Activated naive CD4-positive, alpha-beta T cell (primary cell): ENCODE results near the gene MAFB.

Experiments
- DNase-seq, 4 experiments: peaks; one replicate each; lab custom pipeline; 2025; lab: John Stamatoyannopoulos, UW

MAFB gene

DNA sequence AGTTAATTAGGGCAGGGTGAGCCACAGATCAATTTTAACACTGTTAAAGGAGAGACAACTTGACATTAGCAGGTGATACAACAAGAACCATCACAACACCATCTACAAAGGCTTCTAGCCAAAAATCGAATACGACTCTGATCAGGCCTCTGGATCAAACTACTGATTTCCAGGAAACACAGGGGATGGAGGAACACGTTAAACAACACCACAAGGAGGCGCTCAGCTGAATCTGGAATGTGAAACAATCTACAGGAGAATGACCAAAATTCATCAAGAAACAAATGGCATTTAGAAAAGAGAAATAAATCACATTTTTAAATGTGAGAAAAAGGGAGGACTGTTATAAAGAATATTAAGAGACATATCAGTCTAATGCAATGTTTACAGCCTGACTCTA is 13.5 kb upstream of the MAFB start:
- DNase-seq, result no peak

DNA sequence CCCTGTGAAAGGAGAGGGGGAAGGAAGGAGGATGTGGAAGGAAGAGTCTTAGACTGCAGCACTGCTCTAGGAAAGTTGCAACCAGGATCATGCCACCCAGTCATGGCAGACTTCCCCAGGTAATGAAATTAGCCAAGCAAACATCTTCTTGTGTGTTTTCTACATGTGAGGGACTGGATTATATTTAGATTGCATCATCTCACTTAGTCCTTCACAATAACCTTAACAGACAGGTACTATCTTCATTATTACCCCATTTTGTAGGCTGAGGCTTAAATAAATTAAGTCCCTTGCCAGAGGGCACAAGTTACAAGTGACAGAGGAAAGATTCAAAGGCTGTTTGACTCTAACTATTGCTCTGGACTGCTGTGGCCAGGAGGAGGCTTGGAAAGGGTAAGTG is 9.7 kb upstream of the MAFB start:
- no peak for DNase-seq

DNA sequence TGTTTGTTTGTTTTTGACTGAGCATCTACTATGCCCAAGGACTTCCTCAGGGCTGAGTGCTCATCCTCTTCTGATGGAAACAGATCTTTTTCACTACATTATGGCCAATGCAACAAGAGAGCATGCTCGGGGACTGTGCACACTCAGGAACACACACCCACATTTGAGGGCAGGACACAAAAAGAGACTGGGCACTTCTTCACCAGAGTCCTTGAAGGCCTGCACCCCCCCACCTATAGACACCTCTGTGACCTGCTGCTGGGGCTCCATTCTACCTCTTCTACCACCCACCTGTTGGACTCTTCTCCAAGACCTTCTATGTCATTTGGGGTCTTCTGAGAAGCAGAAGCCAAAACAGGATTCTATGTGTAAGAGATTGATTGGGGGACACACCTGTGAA is 9.2 kb upstream of the MAFB start:
- no peak for DNase-seq

DNA sequence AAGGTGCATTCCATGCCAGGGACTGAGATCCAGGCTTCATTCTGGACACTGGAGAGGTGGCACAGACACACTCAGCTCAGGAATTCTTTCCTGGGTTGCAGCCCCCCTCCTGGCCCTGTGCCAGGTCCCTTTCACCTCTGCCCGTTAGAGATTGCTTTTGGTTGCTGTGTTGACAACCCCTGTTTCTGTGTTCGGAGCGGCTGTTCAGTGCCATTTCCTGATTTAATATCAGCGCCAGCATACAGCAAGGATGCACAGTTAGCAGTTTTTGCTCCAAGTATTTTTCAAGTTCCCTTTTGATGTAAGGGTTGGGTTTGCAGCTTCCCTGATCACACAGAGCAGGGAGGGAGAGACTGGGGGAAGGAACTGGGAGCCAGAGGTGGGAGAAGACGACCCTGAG is 8.5 kb upstream of the MAFB start:
- DNase-seq, result no peak

DNA sequence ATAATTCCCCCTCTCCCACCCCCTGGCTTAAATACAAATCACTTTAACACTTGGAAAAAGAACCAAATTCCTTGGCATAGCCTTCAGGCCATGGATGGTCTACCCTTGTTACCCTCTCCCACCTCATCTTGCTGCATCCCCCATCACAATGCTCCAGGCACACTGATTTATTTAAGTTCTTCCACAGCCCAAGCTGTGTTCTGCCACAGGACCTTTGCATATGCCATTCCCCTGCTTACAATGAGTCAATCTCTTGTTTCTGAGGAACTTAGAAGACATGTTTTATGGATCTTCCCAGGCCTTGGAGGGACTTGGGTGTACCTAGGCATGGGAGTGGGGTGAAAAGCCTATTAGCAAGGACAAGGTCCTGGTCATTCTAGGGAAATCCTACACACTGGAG is 6.2 kb upstream of the MAFB start:
- DNase-seq, result no peak

DNA sequence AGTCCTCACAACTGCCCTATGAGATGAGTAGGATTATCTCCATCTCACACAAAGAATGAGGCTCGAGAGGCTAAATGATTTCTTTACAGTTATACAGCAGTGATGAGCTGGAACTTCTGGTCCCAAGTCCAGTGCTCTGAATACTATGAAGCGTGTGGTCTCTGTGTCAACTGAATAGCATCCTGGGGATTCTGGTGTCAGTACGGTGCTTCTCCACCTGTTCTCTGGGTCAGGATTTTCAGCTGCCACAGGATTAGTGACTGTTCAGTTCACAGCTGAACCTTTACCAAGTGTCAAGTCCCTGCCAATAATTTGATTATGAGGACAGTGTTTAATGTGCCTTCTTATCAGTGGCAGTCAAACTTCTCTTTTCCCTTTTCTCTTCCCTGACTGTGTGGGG is 5.2 kb upstream of the MAFB start:
- no peak for DNase-seq

DNA sequence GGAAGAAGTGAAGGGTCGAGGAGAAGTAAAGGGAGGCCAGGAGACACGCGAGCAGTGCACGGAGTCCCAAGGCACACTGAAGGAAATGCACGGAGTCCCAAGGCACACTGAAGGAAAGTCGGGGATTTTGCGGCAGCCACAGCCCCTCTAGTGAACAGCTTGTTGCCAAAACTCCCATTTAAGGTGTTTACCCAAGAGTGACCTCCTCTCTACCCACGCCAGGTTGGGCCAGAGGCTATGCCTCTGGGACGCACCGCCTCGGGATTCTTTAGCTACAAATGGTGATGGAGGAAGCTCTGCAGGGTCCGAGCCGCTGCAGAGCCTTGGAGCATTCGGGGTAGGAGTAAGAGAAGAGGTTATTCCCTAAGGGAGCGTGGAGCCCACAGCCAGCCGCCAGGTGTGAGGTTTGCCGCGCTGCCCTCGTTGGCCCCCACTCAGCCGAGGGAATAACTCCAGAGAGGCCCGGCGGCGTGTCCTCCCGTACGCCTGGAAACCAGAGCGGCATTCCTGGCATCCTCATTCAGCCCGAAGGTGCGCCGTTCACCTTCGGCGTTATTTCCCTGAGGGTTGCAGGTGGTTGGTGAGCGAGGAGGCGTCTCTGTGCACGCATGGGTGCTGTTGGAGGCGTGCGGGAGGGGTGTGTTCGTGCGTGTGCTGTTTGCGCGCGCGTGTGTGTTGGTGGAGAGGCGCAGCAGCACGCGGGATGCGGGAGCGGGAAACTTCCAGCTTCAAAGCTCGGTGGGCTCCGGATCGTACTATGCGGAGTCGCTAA is 3.4 kb upstream of the MAFB start:
- no peak for DNase-seq

DNA sequence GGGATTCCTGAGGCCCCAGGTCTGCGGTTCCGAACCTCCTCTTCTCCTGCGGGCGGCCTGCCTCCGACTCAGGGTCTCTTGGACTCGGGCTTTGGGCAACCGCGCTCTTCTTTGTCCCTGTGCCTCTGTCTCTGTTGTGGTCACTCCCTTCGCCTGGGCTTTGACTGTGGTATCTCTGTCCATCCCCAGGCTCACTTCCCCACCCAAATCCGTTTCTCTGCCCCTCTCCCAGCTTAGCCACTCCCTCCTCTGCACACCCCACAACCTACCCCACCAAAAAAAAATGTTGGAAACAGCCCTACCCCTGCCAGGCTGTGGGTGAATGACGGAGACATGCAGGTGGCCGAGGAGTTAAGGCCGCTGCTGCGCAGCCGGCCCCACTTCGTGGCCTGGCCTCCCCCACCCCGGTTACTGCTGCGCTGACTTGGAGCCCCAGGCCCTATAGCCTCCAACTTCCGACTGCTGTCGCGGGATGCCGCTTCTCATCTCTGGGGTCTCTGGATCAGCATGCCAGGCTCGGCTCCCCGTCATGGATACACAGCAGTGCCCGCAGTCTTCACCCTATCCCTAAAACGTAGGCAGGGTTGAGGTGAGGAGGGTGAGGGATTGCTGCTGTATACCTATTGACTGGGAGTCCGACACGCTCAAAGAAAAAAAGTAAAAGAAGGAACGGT is 2.7 kb upstream of the MAFB start:
- DNase-seq, result no peak

DNA sequence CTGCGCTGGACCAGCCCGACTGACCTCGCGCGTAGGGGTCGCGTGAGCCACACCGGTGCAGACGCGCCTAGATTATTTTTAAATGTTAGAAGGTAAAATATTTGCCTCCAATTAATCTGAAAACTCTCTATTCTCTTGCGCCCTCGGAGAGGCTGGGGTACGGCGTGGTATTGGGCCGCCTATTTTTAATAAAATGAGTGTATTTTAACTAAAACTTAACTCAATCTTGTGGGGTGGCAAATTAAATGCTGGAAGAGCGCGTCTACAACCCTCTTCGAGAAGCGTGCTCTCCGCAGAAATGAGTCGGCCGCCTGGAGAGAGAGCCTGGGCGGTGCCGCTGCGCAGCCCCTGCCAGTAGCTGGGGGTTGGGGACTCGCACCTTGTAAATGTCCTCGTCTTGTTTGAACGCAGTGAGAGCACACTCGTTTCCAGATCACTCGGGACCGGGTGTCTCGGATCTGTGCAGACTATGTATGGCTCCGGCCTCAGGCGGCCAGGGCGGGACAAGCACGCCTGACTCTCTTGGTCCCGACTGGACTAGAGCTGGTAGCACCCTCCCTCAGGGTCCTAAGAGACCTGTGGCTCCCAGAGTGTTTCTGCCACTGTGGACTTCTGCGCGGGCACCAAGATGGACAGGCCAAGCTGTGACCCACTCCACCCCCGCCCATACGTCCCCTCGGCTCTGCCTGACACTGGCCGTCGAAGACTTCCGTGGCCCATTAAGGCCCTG is 2.0 kb upstream of the MAFB start:
- no peak for DNase-seq

DNA sequence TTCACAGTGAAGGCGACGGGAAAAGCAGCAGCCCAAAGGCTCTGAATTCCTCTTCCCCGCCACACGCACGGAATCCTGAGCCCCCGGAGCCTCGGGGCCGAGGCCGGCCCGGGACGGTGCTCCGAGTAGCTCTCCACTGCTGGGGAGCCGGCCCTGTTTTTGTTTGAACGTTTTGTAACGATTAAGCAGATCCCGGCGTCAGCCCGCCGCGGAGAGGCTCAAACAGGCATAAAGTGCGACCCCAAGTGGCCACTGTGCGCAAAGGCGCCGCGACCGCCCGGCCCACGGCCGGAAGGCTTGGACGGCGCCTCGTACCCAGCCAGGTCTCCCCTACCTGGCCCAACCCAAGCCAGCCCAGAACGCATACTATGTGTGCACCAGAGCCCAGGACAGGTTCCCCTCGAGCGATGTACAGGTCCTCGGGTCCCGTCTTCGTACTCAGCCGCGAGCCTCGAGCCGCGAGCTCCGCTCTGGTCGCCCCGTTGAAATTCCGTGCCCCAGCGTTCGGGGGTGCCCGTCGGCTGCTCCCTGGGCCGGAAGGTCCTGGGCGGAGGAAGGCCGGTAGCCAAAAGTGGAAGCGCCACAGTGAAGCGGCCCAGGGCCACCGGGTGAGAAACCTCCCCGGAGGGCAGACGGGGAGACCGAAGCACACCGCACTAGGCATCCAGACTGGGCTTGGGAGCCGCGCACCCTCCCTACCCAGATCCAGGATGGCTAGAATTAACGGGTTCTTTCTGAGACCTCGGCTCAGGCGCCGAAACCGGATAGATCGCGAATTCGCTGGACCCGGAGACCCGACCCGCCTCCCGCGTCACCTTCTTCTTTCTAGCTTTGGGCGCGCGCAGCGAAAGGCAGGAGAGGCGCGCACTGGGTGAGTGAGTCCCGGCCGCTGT is 1.2 kb upstream of the MAFB start:
- peak in 3 of 4 experiments; percentile 4 to 25 (median 11) for DNase-seq

DNA sequence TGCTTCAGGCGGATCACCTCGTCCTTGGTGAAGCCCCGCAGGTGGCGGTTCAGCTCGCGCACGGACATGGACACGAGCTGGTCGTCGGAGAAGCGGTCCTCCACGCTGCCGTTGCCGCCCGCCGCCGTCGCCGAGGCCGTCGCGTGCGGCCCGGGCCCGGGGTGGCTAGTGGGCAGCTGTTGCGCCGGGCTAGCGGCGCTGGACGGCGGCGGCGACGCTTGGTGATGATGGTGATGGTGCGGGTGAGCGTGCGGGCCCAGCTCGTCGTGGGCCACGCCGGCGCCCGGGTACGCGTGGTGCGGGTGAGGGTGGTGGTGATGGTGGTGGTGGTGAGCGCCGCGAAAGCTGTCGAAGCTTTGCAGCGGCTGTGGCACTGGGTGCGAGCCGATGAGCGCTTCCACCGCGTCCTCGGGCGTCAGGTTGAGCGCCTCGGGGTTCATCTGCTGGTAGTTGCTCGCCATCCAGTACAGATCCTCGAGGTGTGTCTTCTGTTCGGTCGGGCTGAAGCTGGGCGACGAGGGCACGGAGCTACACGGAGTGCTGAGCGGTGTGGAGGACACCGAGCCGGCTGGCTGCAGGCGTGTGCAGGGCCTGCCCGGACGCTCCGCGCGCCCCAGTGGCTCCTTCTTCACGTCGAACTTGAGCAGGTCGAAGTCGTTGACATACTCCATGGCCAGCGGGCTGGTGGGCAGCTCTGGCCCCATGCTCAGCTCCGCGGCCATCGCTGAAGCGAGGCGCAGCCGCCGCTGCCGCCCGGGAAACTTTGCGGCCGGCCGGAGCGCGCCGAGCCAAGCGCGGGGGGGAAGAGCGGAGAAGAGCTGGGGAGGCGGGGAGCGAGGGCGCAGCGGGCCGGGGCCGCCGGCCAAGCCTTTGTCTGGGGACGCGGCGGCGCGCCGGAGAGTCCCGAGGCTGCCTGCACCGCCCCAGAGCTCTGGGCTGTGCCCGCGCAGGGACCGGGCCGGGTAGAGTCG is 622 bp downstream of the MAFB start:
- DNase-seq, result no peak

DNA sequence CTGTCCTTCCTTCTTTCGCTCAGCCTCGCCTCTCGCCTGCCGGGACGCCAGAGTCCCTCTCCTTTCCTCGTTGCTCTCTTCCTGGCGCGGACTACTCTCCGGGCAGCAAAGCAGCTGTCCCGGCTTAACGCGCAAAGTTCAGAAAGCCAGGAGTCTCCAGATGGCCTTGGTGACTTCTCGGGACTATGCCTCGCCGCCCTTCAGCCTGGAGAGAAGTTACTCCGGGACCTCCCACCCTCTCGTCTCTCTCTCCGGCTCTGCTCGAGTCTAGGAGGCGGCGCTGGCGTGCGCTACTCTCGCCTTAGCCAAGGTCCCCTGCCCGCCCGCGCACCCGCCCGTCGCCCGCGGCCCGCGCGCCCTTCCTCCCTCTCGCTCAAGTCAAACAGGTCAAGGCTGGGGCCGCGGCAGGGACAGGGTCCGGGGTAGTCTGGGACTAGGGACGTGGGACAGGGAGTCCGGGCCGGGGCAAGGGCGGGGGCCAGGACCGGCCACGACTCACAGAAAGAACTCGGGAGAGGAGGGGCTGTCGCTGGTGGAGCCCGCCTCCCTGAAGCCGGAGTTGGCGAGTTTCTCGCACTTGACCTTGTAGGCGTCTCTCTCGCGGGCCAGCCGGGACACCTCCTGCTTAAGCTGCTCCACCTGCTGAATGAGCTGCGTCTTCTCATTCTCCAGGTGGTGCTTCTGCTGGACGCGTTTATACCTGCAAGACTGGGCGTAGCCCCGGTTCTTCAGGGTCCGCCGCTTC is 1.5 kb downstream of the MAFB start:
- DNase-seq, result no peak

DNA sequence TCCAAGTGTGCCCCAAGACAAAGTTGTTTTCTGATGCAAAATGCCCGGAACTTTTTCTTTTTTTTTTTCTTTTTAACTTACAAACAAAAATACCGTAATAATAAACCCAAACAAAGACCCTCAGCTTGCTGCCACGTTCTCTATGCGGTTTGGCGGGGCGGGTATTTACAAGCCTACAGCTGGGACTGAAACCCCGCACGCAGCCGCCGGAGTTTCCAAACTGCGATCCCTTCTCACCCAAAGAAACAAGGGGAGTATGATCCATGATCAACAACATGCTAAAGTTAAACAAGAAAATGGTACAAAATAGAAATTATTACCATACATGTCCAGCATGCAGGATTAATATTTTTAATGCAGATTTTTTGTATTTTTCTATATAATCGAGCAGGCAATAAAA is 2.1 kb downstream of the MAFB start:
- no peak for DNase-seq

DNA sequence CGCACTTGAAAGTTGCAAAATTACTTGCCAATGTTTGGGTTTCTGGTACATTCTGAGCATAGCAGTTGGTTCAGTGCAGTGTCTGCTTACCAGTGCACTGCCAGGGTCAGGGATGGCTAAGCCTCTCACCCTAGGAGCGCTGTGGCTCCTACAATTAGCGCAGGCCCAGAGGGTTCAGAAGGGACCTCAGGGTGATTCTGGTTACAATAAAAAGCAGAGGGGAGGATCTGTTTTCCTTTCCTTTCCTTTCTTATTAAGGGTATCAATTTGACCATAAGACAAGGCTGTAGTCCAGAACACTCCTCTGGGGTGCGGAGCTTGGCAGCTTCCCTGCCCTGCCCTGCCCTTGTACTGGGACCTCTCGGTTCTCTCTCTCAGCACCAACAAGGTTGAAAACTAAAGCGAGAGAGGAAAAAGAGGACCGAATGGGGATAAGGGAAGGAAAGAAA is 2.6 kb downstream of the MAFB start:
- no peak for DNase-seq

DNA sequence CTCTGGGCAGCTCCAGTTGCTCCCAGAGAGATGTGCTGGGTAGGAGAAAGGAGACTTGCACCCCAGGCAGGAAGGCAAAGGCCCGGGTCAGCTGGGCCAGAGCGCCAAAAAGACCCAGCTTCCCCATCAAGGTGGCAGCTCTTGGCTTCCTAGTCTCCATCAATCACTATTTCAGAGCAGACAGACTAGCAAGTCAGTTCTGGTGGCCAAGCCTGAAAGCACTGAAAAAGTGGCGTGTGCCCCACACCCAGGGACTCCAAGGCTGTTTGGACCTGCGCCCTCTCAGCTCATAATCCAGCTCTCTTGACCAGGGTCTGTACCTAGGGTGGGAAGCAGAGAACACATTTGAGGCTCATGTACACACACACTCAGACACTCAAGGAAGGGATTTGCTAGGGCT is 3.7 kb downstream of the MAFB start:
- no peak for DNase-seq

DNA sequence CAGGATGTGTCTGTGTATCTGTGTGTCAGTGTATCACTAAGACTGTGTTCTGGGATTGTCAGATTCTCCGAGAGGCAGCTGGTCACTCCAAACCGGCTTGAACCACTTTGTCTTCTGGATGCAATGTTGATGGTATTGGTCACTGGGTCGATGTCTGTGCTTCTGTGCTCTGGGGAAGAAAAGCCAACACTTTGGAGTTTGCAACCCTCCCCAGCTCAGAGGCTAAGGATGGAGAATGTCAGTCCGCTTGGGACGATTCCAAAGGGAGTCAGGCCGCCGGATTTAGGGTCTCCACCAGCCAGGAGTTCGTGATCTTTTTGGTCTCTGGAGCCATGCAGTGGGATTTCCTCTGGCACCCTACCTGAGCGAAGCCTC is 5.2 kb downstream of the MAFB start:
- DNase-seq, result no peak

DNA sequence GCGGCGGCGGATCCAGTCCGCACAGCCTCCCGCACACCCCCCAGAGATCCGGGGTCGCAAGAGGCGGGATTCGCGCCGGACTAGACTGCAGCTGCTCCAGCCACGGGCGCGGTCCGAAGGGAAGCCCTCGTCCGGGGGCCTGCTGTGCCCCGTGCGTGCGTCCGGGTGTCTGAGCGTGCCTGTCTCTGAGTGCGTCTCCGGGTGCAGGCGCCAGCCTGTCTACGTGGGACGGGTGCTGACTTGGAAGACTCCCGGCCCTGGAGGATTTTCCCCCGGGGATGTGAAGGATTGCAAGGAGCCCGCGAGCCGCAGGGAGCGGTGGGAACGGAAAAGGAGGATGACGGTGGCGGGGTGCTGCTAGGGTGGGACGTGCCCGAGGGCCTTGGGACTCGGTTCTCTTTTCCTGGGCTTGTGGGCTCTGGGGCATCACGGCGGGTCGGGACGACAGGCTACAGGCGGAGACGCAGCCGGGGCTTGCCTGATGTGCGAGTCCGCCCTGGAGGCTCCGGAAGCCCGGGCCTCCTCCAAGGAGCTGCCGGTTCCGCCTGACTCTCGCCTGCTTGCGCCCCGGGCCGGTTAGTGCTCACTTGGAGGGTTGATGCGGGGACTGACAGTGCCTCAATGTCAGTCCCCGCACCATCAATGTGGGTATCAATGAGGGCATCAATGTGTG is 5.7 kb downstream of the MAFB start:
- no peak for DNase-seq

DNA sequence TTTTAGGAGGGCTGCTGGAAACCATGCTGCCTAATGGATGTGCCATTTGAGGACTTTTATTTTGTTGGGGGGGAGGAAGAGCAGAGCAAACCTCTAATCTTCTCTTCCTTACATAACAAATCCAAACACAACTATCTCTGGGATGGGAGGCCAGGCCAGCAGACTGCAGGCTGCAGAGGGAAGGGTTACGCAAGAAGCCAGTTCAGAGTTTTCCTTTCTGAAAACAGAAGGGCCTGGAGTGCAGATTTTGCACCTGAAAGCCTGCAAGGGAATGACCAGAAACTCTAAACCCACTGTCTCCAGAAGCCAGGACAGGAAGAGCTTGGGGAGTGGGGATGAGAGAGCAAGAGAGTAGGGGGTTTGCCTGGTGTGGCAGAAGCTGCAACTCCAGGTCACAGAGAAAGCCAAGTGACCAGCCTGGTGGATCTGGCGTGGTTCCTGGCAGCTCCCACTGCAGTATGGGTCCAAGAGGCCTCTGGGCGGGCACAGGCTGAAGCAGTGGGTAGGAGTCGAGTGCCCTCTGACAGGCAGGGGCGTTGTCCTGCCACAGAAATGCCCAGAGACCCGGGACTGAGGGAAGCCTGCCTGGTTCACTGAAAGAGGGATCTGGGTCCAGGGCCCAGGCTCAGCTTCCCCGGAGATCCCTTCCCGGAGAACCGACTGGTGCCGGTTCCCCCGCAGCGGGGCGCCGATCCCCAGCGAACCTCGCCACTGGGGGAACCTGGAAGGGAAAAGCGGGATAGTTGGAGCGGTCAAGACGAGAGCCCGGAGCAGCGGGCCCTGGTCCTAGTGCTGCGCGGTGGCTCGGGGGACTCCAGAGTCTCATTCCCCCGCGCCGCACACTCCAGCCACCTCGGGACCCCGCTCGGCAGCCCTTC is 6.7 kb downstream of the MAFB start:
- DNase-seq, result no peak

DNA sequence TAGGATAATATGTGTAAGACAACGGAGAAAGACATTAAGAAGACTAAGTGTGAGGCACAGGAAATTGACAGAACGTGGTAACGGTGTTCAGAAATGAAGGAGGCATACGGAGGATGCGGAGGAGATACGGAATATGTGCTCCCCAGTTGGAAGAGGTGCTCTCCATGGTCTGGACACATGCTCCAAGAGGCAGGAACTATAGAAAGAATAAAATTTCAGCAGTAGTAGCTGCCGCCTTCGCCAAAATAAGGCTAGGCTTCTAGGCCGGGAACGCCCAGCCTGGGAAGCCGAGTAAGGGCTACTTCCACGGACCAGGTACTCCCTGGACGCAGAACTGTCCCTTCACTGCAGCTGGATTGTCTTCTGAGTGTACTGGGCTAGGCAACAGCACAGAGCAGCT is 7.4 kb downstream of the MAFB start:
- DNase-seq, result no peak
